ENCODE results near the gene DCP1B. TPM values are rescaled to one million over a fixed set of nuclear protein-coding genes. Genes with fewer than 3 reads are reported as not detected.

Gene DCP1B
- total and polyA plus RNA-seq, 2 donors (not counting 3 experiments of a cell fraction or from before 2014, with no cell fraction given) = 11.2 to 19.8 TPM

- H3K4me2 ChIP-seq (ENCODE audit: insufficient read depth, low read length) = no peak overlapping the region
- intact Hi-C loops (cut with micrococcal nuclease) = no loop called here
- no peaks in the 10 kb centered on the region for H3K36me3 ChIP-seq (ENCODE audit: control insufficient read depth in 2 of 2, extremely low read depth in 1 of 2, insufficient read depth in 2 of 2, low read length in 2 of 2)
- no peak overlapping the region for H3K27ac ChIP-seq (ENCODE audit: insufficient read depth, low read depth, low read length)
- no peak for DNase-seq (ENCODE audit: low read depth, low spot score)
- no peak overlapping the region for H3K9ac ChIP-seq (replicated peaks; ENCODE audit: extremely low read depth, insufficient read depth, low read length)
- no peaks in the 10 kb centered on the region for H3K4me1 ChIP-seq (ENCODE audit: control insufficient read depth, extremely low read depth, insufficient read depth, low read length)
- BruUV-seq (replicated peaks) = no TSS peak
- FAIRE-seq = no peak
- dilution Hi-C loops (cut with MboI; ENCODE audit: extremely low pct_ligation_motif_present, low sequenced_read_pairs) = no loop called here
- TF ChIP-seq FOS (IDR thresholded peaks at IDR 0.05; ENCODE audit: borderline replicate concordance, insufficient read depth, low read length) (no peak), MYC (IDR thresholded peaks at IDR 0.05; ENCODE audit: low read depth, low read length) (no peak), MAX (IDR thresholded peaks at IDR 0.05; ENCODE audit: insufficient read depth, insufficient read length) (no peak), POLR2AphosphoS5 (IDR thresholded peaks at IDR 0.05; ENCODE audit: insufficient read depth, low read depth, low read length) (no peak), EZH2 (IDR thresholded peaks at IDR 0.05; ENCODE audit: borderline replicate concordance, low read depth, low read length, severe bottlenecking) (no peak), JUN (IDR thresholded peaks at IDR 0.05; ENCODE audit: borderline replicate concordance, insufficient read depth, insufficient read length, low read depth) (no peak)
- no peaks in the 10 kb centered on the region for H3K79me2 ChIP-seq (ENCODE audit: control insufficient read depth, insufficient read depth, low read length)
- H3K4me3 ChIP-seq (replicated peaks in 1 of 3; ENCODE audit: insufficient read depth in 1 of 3, low read depth in 1 of 3, low read length in 3 of 3) = no peak overlapping the region
- H4K20me1 ChIP-seq (replicated peaks; ENCODE audit: control insufficient read depth, extremely low read depth, insufficient read depth, low read length) = no peaks in the 10 kb centered on the region
- no peaks in the 10 kb centered on the region for H3K9me3 ChIP-seq (replicated peaks; ENCODE audit: control insufficient read depth, insufficient read depth, low read length)
- H3K9me1 ChIP-seq (replicated peaks; ENCODE audit: control insufficient read depth, extremely low read depth, insufficient read depth, low read length) = no peaks in the 10 kb centered on the region
- no peaks in the 10 kb centered on the region for H3K27me3 ChIP-seq (ENCODE audit: control insufficient read depth in 2 of 2, insufficient read depth in 2 of 2, low read length in 2 of 2)
- H2AFZ ChIP-seq (ENCODE audit: low read depth, low read length) = no peak overlapping the region
- ChIA-PET POLR2A (no interaction called here), CTCF (interaction anchor here (0.7 kb wide), 1 partner anchor 325 kb away, joined by 3 read pairs; no protein-coding TSS in a partner anchor)
Observed at GRCh38 chr12:1984759-1985158, 19.5 kb downstream of the DCP1B start.

GRCh38 chr12:1980282-1980681 is 24.0 kb downstream of the DCP1B start:
- intact Hi-C loops (cut with micrococcal nuclease) = no loop called here
- POLR2A ChIA-PET = no interaction called here

More at GRCh38 chr12:1980282-1980681, 24.0 kb downstream of the DCP1B start:
- H2AFZ ChIP-seq (ENCODE audit: low read depth, low read length) = no peak overlapping the region
- H3K4me1 ChIP-seq (ENCODE audit: control insufficient read depth, extremely low read depth, insufficient read depth, low read length) = no peaks in the 10 kb centered on the region
- H3K9ac ChIP-seq (replicated peaks; ENCODE audit: extremely low read depth, insufficient read depth, low read length) = no peak overlapping the region
- no peak for TF ChIP-seq MAX (IDR thresholded peaks at IDR 0.05; ENCODE audit: insufficient read depth, insufficient read length)
- CTCF ChIA-PET = no interaction called here
- H3K27me3 ChIP-seq (ENCODE audit: control insufficient read depth in 2 of 2, insufficient read depth in 2 of 2, low read length in 2 of 2) = no peaks in the 10 kb centered on the region
- no peaks in the 10 kb centered on the region for H3K36me3 ChIP-seq (ENCODE audit: control insufficient read depth in 2 of 2, extremely low read depth in 1 of 2, insufficient read depth in 2 of 2, low read length in 2 of 2)
- no peaks in the 10 kb centered on the region for H3K9me3 ChIP-seq (replicated peaks; ENCODE audit: control insufficient read depth, insufficient read depth, low read length)
- no peaks in the 10 kb centered on the region for H4K20me1 ChIP-seq (replicated peaks; ENCODE audit: control insufficient read depth, extremely low read depth, insufficient read depth, low read length)
- DNase-seq (ENCODE audit: low read depth, low spot score) = no peak
- no peak overlapping the region for H3K27ac ChIP-seq (ENCODE audit: insufficient read depth, low read depth, low read length)
- no peaks in the 10 kb centered on the region for H3K9me1 ChIP-seq (replicated peaks; ENCODE audit: control insufficient read depth, extremely low read depth, insufficient read depth, low read length)
- no peak overlapping the region for H3K4me2 ChIP-seq (ENCODE audit: insufficient read depth, low read length)
- no TSS peak for BruUV-seq (replicated peaks)
- no peaks in the 10 kb centered on the region for H3K79me2 ChIP-seq (ENCODE audit: control insufficient read depth, insufficient read depth, low read length)
- no peak for FAIRE-seq
- H3K4me3 ChIP-seq (replicated peaks in 1 of 3; ENCODE audit: insufficient read depth in 1 of 3, low read depth in 1 of 3, low read length in 3 of 3) = no peak overlapping the region
- dilution Hi-C loops (cut with MboI; ENCODE audit: extremely low pct_ligation_motif_present, low sequenced_read_pairs) = no loop called here

All from endothelial cell of umbilical vein (primary cell).